ENCODE results near the gene HSPA12B. TPM values are rescaled to one million over a fixed set of nuclear protein-coding genes. Genes with fewer than 3 reads are reported as not detected.
A peak's percentile ranks its signal among the peaks of the same experiment; 100 is the strongest.

The HSPA12B gene
- total and polyA plus RNA-seq, 2 of the 13 experiments (the other 11 are each of a cell fraction or from before 2014, with no cell fraction given), result 0.01 TPM; not detected in 1

GRCh38 chr20:3781153-3781910 lies 48.8 kb downstream of the HSPA12B start, which contains the start of gene SPEF1 (continued):
- peak; percentile 26; the same call in 1 of the 2 replicates for TF ChIP-seq ZNF839 (CRISPR knock-in tag; IDR thresholded peaks at IDR 0.05; ENCODE audit: borderline replicate concordance)
- TF ChIP-seq FUBP1 (CRISPR knock-in tag; IDR thresholded peaks at IDR 0.05; ENCODE audit: borderline replicate concordance), result no peak
- TF ChIP-seq ZNF510 (CRISPR knock-in tag; IDR thresholded peaks at IDR 0.05; ENCODE audit: low read depth), result no peak
- TF ChIP-seq MEIS2 (CRISPR knock-in tag; IDR thresholded peaks at IDR 0.05), result no peak
- no peak for TF ChIP-seq PCBP1 (IDR thresholded peaks at IDR 0.05; ENCODE audit: borderline replicate concordance, low read depth, low read length)
- TF ChIP-seq TBL1XR1 (IDR thresholded peaks at IDR 0.05; ENCODE audit: borderline replicate concordance, low read length, partially characterized antibody), result no peak
- TF ChIP-seq GATAD2A (CRISPR knock-in tag; IDR thresholded peaks at IDR 0.05), result peak; percentile 63; the same call in 1 of the 2 replicates
- TF ChIP-seq KAT2B (IDR thresholded peaks at IDR 0.05; ENCODE audit: borderline replicate concordance, low read depth, low read length), result no peak
- peak; percentile 47; the same call in 1 of the 2 replicates for TF ChIP-seq ESRRA (CRISPR knock-in tag; IDR thresholded peaks at IDR 0.05; ENCODE audit: low read depth)
- TF ChIP-seq MXD4 (CRISPR knock-in tag; IDR thresholded peaks at IDR 0.05), result peak; percentile 97
- no peak for TF ChIP-seq ELF1 (CRISPR knock-in tag; IDR thresholded peaks at IDR 0.05)
- peak; percentile 56; the same call in 1 of the 2 replicates for TF ChIP-seq ZBTB25 (CRISPR knock-in tag; IDR thresholded peaks at IDR 0.05)
- TF ChIP-seq ZNF20 (CRISPR knock-in tag; IDR thresholded peaks at IDR 0.05), result no peak
- TF ChIP-seq HOXD1 (CRISPR knock-in tag; IDR thresholded peaks at IDR 0.05), result 0 out of 2 replicates have a peak, but pooled peaks have one; percentile 35
- no peak; the same call in 1 of the 2 replicates for TF ChIP-seq ZNF652 (CRISPR knock-in tag; IDR thresholded peaks at IDR 0.05; ENCODE audit: borderline replicate concordance, low read depth)
- TF ChIP-seq SUZ12 (IDR thresholded peaks at IDR 0.05; ENCODE audit: low read depth, low read length), result peak; percentile 77
- TF ChIP-seq ZNF180 (CRISPR knock-in tag; IDR thresholded peaks at IDR 0.05; ENCODE audit: borderline replicate concordance, low read depth), result no peak
- no peak for TF ChIP-seq EEA1 (CRISPR knock-in tag; IDR thresholded peaks at IDR 0.05; ENCODE audit: borderline replicate concordance)
- peak; percentile 76 for TF ChIP-seq BORCS8-MEF2B (CRISPR knock-in tag; IDR thresholded peaks at IDR 0.05)
- TF ChIP-seq ZFP62 (CRISPR knock-in tag; IDR thresholded peaks at IDR 0.05), result 0 out of 2 replicates have a peak, but pooled peaks have one; percentile 59
- TF ChIP-seq FOXP4 (CRISPR knock-in tag; IDR thresholded peaks at IDR 0.05), result no peak
- peak; percentile 21 to 73; a peak in 1 of 4 replicates for TF ChIP-seq HMGXB4 (CRISPR knock-in tag; IDR thresholded peaks at IDR 0.05; ENCODE audit: borderline replicate concordance in 1 of 2, low read depth in 1 of 2)
- TF ChIP-seq PRMT3 (CRISPR knock-in tag; IDR thresholded peaks at IDR 0.05; ENCODE audit: borderline replicate concordance, low read depth), result no peak; the same call in 1 of the 2 replicates

Measured in HepG2 (cell line).